NCI-H1694 treated with DMSO at 0.1 percent for 48 hours (cell line): Measurements from ENCODE around the gene ABCC2.
A peak's percentile ranks its signal among the peaks of the same experiment; 100 is the strongest.
"Not testable (repeated sequence)": the region's sequence is repeated elsewhere in the genome, so short reads cannot be mapped to it uniquely, and the experiment has no call there.

Experiments
- DNase-seq: peaks from one replicate; lab custom pipeline; 2025; lab: John Stamatoyannopoulos, UW

ABCC2 gene

GRCh38 chr10:99808270-99808669 lies 25.8 kb downstream of the ABCC2 start:
- DNase-seq = no peak

DNA sequence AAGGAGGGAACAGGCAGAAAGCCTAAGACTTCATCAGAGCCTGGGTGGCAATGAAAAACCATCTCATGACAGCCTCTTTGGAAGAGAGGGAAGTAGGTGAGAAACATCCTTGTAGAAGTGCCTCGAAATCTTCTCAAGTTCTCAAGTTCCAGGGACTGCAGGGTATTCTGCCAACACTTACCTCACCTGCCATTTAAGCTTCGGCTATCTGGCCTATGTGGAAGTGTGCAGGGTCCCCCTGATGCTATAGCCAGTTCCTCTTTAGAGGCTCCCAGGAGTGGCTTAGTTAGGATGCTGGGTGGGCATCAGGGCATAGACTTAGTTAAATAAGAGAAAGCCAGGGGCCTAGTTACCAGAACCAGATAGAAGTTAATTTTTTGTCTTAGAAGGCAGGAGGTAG lies 27.0 kb downstream of the ABCC2 start:
- no peak for DNase-seq

DNA sequence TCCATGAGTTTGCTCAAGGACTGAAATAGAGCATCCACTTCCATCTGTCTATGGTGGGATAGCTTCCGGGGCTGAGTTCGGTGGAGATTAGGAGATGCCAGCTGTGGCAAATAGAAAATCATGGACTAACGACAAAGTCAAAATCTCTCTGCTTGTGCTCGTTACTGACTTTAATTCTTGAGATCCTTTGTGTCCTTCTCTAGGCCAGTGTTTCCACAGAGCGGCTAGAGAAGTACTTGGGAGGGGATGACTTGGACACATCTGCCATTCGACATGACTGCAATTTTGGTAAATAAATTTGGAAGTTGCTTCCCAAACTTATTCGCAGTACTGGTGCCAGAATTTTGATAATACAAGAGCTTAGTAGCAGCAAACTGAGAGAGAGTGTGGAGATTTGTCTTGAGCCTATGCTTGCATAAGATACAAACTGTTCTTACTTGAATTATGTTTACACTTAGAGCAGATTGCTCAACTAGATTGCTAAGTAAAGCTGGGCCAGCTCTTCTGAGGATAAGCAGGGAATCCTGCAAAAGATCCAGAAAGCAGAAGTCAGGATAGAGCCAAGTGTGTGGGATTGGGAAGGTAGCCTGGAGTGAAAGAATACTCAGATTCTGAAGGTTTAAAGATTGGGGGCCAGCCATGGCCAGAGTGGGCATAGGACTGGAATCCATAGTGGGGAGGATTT lies 27.6 kb downstream of the ABCC2 start:
- no peak for DNase-seq

- no peak for DNase-seq
Measured at GRCh38 chr10:99812177-99812576, 29.7 kb downstream of the ABCC2 start.

- DNase-seq = no peak
Measured at GRCh38 chr10:99814143-99814542, 31.7 kb downstream of the ABCC2 start.

- DNase-seq = no peak
Measured at GRCh38 chr10:99815621-99816020, 33.2 kb downstream of the ABCC2 start.

DNA sequence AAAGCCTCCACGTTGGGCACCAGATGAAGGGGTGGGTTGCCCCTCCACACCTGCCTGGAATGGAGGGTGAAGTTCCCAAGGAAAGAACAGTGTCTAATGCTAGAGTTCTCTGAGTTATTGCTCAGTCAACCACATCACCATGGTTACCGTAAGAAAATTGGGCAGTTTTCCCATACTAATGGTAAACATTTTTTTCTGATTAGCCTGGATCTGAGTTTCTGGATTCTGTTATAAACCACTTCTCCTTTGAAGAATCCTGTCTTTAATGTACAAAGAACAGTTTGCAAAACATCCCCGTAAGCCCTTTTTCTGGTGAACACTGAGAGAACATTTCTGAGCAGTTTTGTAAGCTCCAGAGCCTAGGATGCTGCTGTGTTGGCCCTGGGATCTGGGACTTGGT lies 45.5 kb downstream of the ABCC2 start:
- no peak for DNase-seq

DNA sequence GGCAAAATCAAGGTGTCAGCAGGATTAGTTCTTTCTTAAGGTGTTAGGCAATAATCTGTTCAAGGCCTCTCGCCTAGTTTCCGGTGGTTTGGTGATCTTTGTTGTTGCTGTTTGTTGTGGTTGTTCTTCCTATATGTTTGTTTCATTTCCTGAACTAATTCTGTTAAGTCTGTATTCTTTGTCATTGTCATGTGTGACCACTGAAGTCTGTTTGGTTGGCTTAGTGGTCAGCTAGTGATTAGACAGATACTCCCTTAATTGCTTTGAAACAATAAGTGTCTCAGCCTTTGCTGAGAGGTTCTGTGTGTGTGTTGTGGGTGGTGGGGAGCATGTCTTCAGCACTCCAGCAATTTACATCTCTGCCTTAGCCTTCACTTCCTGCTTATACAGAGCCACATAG lies 46.0 kb downstream of the ABCC2 start:
- DNase-seq = no peak

DNA sequence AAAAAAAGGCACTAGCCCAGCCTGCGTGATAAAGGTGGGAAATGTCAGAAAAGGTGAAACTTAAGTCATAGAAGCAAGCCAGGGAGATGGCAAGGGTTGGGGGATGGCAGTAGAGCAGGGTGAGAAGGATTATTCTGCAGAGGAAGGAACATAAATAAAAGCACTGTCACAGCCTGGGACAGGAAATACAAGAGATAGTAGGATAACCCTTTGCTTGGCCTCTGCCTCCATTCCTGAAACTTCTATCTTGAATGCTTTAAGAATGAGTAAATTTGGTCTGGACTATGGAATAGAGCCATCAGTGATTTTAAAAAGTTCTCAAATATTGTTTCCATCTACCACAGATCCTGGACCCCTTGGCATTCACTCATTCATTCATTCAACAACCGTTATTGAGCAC lies 50.0 kb downstream of the ABCC2 start:
- DNase-seq = no peak

DNA sequence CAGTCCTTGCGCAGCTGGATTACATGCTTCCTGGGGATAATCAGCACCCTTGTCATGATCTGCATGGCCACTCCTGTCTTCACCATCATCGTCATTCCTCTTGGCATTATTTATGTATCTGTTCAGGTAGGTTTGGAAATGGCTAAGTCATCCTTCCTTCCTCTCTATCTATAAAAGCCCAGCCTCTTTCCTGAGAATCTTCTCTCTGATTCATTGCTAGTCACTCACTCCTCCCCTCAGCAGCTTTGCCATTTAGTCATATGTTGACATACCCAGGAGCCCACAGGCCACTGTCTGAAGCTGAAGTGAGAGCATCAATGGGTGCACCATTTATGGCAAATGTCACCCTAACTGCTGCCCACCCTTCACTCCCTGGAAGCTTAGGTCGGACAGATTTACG lies 52.0 kb downstream of the ABCC2 start:
- DNase-seq = no peak

DNA sequence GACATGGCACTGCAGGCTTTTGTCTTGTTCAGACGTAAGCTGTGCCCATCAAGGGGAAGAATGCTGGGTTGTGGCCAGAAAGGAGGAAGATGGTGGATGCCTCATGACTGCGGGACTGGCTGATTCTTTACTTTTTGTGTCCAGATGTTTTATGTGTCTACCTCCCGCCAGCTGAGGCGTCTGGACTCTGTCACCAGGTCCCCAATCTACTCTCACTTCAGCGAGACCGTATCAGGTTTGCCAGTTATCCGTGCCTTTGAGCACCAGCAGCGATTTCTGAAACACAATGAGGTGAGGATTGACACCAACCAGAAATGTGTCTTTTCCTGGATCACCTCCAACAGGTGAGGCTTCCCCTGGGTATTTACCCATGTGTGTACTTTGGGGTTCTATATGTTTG lies 53.5 kb downstream of the ABCC2 start:
- DNase-seq = no peak

- no peak for DNase-seq
Measured at GRCh38 chr10:99836711-99837110, 54.3 kb downstream of the ABCC2 start.

DNA sequence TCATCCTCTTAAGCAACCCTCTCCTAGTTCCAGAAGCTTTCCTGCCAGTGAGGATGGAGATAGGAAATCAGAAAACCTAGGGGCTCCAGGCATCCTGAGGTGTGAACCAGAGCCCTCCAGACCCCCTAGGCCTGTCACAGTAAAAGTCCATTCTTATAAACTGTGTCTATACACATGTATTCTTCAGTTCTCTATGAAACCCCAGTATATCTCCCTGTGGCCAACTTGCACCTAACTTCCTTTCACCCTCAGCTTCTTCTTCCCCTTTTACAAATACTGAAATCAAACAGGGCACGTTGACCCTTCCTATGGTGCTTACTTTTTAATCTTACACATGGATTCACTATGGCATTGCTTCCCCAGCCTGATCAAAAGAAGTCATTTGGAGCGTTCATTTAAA lies 58.4 kb downstream of the ABCC2 start:
- DNase-seq = not testable (repeated sequence)

DNA sequence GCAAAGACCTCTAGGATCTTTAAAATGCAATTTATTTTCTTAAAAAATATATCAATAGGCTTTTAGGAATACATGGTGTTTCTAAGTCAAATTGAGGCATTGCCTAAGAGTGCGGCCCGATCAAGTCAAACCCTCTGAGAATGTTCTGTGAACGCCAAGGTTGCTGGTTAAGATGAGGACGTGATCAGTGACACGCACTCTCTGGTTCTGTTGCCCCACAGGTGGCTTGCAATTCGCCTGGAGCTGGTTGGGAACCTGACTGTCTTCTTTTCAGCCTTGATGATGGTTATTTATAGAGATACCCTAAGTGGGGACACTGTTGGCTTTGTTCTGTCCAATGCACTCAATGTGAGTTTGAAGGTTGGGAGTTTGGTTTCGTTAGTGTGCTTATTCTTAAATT lies 59.3 kb downstream of the ABCC2 start:
- no peak for DNase-seq

DNA sequence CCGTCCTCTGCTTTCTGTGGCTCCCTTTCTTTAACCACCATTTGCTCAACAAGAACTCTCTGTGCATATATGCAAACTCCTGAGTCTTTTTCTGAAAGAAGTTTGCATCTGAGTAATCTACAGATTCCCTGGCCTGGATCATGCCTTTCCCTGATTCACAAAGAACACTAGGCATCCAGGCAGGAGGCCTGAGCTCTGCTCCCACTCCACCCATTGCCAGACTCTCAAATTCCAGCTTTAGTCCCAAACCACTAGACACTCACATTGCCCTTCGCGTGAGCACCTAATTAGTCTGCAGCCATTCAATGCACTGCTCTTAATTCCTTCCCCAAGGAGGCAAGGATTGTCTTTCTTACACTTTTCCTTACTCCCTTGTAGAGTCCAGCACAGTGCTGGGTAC lies 60.9 kb downstream of the ABCC2 start:
- no peak for DNase-seq

GRCh38 chr10:99844433-99844955 lies 62.1 kb downstream of the ABCC2 start:
- no peak for DNase-seq

DNA sequence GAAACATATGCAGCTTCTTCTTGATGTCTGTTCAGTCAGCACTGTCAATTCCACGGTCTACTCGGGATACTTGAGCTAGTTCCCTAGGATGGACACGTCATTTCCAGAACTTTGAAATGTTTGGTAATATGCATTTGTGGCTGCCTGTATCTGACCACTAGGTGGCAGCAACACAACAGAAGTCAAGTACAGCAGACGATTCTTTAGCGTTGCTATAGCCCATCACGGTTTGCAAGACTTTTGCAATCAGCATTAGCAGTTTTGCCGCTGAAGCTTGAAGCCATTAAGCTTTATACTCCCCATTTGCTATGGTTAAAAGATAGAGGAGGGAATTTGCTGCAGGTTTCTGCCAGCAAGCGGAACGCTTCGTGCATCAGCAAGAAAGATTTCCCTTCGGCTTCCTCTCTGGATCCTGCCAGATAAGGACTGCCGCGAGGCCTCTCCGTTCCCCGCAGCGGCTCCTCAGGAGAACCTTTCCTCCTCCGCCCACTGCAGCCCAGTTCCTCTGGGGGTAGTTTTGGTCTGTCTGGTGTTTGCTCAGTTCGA lies 63.5 kb downstream of the ABCC2 start:
- DNase-seq = peak; percentile 43

- no peak for DNase-seq
Measured at GRCh38 chr10:99849057-99849456, 66.6 kb downstream of the ABCC2 start.

DNA sequence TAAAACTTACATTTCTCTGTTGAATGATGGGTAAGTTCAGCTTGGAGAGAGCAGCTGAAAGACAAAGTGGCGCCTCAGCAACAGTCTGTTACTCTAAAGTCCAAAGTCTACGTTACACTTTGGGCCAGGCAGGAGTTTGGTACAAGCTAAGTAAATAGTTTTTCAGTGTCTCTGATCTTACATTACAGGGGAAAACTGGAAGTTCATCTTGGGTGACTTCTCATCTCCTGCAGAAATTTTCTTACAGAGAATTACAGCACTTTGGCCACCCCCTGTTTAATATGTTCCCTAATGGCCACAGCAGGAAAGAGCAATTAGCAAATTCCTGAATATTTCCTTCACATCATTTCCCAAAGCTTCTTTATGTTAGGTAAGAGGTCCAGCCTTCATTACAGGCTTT lies 67.1 kb downstream of the ABCC2 start:
- DNase-seq = no peak

- no peak for DNase-seq
Measured at GRCh38 chr10:99850021-99850766, 67.8 kb downstream of the ABCC2 start.

DNA sequence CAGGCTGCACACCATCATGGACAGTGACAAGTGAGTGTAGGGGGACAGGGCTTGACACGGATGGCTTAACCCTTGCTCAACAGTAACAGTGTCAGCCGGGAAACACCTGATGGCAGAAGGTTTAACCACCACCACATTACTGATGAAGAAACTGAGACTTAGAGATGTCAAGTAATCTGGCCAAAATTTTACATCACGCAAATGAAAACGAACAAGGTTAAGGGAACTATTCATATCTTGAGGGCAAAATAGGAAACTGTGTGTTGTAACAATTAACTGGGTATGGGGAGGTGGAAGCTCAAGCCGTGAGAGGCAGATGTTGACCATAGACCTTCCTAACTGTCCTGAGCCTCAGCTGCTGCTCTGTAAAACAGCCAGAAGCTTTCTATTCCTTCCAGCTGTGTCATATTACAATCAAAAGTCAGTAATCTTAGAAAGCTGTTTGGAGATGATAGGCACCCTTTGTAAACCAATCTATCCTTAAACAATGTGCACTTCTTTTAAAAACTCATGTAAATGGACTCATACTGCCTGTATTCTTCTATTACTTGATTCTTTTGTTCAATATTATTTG lies 68.4 kb downstream of the ABCC2 start:
- no peak for DNase-seq

DNA sequence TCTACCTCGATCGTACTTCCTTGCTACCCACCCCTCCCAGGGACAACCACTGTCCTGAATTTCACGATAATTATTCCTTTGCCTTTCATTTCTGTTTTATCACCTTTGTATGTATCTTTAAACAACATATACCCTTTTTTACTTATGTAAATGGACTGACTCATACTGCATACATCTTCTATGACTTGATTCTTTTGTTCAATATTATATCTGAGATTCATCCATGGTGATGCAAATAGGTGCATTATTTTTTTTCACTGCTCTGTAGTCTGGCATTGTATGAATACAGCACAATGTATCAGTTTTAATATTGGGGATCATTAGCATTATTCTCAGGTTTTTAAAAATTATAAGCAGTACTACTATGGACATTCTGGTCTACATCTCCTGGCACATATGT lies 69.4 kb downstream of the ABCC2 start:
- no peak for DNase-seq
